ENCODE data around the gene TGFBR2.
"Not testable (repeated sequence)": the region's sequence is repeated elsewhere in the genome, so short reads cannot be mapped to it uniquely, and the experiment has no call there.

Gene TGFBR2

DNA sequence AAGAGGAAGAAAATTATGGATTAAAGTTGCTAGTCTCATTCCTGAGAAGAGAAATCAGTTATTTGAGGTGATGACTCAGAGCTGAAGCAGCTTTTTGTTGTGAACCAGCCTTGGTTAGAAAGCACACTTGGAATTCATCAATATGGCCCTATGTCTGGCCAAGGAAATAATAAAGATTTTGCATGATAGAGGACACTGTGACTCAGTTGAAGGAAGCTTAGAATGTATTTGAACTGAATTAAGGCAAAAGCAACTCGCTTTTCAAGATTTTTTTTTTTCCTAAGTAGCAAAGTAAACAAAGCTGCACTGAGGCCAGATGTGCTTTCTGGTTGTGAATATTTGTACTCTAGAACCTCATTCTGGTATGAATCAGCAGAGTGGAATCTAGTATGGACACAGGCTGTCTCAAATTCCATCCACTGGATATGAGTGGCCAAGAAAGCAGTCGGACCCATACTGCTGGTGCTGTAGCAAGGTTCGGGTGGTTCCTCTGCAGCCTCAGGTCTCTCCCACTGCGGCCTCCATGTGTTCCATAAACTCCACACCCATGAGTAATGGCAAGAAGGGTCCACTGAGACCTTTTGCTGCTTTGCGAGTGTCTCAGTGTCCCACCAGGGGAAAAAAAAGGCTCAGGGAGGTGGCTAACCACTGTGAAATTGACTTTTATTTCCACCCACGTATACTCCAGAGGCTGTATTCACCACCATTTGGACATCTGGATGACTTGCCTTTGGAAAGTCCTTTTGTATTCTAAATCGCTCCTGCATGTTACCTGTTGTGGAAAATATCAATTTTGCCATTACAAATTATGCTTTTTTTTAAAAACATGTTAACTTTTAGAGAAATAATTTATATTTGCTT is 53.1 kb downstream of the TGFBR2 start:
- FAIRE-seq: peak; percentile 89

DNA sequence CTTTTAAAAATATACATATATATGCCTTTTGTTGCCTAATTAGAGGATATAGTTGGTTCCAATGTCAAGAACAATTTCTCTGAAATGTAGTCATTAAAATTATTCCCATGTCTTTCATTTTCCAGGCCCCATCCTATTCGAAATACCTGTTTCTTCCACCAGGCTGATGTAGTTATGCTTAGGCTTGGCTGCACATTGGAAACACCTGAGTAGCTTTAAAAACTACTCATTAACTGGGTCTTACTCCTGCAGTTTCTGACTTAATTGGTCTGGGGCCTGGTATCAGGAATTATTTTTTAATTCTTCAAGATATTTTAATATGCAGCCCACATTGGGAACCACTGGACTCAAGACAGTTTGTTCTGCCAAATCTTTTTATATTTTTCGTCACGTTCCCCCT is 53.7 kb downstream of the TGFBR2 start:
- no peak for FAIRE-seq

DNA sequence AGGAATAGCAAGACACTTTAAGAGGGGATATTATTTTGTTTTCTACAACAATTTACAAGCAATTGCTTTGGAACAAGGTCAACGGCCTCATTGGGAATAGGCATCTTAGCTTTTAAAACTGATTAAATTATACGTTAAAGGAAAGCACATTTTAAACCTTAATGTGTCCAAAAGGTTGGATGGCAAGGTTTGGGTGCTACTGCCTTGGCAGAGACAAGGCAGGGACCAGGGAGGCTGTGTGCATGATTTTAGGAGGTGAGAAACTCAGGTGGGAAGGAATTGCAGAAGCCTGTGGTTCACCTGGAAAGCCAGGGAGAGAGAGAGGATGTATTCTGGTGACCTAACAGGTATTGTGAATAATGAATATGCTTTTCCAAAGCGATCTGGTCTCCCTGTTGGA is 54.3 kb downstream of the TGFBR2 start:
- no peak for FAIRE-seq

- no peak for FAIRE-seq
These were observed 54.9 kb downstream of the TGFBR2 start for GRCh38 chr3:30661098-30661873.

DNA sequence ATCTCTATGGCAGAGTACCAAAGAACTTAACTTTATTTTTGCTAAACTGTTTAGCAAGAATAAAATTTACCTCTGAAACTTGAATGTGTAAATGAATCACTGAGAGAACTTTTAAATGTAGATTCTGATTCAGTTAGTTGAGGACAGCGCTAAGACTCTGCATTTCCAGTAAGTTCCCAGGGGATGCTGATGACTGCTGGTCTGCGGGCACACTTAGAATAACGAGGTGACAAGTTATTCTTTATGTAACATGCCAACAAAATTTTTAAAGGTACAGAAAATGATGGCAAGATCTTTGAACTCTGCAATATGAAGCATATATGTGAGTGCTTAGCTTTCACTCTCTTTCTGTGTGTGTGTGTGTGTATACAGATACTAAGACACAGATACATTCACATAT is 56.4 kb downstream of the TGFBR2 start:
- FAIRE-seq: no peak

DNA sequence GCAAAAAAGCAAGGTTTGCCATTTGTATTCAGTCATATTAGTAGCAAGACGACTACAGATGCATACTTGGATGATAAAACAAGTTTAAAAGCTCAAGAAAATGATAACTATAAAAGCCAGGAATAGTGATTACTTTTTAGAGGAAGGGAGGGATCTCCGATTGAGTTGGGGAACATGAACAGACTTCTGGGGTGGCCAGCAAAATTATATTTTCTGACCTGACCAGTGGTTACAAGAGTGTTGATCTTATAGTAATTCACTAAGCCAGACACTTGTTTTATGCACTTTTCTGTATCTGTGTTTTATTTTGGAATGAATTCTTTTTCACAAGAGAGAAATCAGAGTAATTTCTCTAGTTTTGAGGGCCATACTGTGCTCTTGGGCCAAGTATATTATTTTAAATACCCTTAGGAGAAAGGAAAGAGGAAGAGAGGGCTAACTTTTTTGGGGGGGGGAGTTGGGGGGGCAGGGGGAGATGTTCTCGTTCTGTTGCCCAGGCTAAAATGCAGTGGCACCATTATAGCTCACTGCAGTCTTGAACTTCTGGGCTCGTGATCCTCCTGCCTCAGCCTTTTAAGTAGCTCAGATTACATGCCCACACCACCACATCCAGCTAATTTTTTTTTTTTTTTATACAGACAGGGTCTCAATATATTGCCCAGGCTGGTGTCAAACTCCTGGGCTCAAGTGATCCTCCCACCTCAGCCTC is 57.3 kb downstream of the TGFBR2 start:
- no peak for FAIRE-seq

DNA sequence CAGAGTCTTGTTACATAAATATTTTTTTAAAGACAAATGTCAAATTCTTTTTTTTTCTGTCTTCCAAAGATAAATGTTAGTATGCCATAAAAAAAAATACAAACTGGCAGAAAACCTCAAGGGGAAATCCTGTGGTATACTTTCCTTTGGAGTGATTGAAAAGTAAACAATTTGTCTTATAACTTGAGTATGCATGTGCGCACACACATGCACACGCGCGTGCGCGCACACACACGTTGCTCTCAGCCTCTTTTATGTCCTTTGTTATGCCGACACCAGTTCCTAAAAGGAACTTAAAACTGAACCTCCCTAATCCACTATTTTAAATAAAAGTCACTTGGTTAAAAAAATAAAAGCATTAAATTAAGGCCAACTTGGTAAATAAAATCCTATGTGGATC is 58.1 kb downstream of the TGFBR2 start:
- peak; percentile 15 for FAIRE-seq

- FAIRE-seq: no peak
These were observed 58.5 kb downstream of the TGFBR2 start for GRCh38 chr3:30664884-30665283.

DNA sequence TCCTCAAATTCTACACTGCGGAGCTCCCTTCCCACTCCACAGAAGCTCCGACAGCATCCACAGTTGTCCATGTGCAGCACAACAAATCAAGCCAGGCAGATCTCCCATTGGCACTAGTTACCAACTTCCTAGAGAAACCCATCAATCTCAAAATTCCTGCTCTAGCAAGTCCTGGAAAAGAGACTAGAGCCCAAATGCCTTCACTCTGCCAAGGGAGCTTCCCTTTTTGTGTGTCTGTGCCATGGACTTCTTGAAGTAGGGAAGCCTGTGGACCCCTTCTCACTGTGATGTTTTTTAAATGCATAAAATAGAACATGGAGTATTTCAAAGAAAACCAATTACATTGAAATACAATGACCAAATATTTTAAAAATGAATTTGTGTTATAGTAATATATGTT is 59.1 kb downstream of the TGFBR2 start:
- no peak for FAIRE-seq

DNA sequence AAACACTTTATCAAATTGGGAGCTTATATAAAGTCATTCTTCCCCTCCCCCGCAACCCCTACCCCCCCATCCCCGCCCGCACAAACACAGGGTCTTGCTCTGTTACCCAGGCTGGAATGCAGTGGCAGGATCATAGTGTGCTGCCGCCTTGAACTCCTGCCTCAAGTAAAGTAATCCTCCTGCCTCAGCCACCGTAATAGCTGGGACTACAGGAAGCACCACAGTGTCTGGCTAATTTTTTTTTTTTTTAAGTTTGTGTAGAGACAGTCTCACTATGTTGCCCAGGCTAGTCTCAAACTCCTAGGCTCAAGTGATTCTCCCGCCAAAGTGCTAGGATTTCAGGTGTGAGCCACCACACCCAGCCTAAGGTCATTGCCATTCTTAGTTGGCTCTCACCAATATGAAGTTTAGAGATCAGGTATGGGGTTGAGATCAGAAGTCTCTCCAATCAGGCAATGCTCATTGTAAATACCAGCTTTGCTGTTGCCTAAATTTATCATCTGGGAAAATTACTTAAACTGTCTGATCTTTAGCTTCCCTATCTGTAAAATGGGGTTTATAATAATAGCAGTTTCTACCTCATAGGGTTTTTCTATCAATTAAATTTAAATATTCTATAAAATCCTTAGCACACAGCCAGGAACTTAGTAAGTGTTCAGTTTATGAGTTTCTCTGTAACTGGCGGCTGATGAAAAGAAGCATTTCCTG is 60.3 kb downstream of the TGFBR2 start:
- FAIRE-seq: no peak

GRCh38 chr3:30667280-30667651 is 60.9 kb downstream of the TGFBR2 start:
- no peak for FAIRE-seq

DNA sequence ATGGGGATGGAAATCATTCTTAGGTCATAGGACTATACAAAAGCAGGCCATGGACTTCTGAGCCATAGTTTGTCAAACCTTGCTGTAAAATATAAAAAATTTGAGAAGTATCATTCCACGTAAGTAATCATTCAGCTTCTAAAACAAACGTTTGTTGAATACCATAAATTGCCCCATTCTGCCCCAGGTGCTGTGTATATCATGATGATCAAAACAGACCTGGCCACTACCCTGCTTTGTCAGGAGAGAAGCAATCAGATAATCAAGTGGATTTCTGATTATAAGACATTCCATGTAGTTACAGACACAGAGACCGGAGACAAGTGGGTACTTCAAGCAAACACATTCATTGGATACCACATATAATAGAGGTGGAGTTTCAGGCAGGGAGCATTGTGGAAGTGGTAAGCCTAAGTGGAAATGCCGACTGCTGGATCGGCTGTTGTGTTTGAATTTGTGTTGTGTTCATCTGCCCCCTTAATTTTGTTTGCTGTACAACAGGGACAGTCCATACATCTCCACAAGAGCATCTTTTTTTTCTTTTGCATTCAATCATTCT is 61.7 kb downstream of the TGFBR2 start:
- FAIRE-seq: no peak

- not testable (repeated sequence) for FAIRE-seq
These were observed 63.0 kb downstream of the TGFBR2 start for GRCh38 chr3:30669360-30669934.

GRCh38 chr3:30670292-30670691 is 63.9 kb downstream of the TGFBR2 start:
- no peak for FAIRE-seq

DNA sequence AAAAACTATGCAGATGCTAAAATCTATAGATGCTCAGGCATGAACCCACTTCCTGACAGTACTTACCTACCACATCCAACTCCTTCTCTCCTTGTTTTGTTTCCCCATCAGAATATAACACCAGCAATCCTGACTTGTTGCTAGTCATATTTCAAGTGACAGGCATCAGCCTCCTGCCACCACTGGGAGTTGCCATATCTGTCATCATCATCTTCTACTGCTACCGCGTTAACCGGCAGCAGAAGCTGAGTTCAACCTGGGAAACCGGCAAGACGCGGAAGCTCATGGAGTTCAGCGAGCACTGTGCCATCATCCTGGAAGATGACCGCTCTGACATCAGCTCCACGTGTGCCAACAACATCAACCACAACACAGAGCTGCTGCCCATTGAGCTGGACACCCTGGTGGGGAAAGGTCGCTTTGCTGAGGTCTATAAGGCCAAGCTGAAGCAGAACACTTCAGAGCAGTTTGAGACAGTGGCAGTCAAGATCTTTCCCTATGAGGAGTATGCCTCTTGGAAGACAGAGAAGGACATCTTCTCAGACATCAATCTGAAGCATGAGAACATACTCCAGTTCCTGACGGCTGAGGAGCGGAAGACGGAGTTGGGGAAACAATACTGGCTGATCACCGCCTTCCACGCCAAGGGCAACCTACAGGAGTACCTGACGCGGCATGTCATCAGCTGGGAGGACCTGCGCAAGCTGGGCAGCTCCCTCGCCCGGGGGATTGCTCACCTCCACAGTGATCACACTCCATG is 65.3 kb downstream of the TGFBR2 start:
- no peak for FAIRE-seq

DNA sequence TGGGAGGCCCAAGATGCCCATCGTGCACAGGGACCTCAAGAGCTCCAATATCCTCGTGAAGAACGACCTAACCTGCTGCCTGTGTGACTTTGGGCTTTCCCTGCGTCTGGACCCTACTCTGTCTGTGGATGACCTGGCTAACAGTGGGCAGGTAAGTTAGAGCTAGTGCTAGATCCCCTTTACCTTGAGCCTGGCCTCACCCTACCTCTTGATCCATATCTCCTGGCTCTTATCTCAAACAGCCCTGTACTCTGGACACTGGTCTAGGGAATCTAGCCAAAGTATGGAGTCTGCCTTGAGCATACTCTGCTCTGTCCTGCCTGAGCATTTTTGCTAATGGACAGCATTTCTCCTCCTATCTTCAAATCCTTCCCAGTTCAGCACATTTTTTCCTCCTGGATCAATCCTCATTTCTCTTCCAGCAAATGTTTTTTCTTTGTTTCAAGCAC is 65.9 kb downstream of the TGFBR2 start:
- FAIRE-seq: no peak

DNA sequence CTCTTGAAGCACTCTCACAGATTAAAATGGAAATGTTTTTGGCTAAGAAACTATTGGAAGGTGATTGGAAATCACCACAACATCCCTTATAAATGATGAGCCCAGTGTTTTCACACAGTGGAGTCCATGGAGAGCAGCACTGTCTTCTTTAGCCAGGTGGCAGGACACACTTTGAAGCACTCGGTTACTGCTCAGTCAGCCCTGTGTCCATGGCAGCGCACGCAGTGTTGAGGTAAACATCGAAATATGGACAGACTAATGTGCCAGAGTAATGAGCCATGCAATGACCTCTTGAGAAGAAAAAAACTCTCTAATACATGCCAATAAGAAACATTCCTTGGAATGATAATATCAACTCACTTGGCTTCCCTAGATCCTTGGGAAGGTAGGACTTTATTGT is 66.6 kb downstream of the TGFBR2 start:
- no peak for FAIRE-seq

- FAIRE-seq: no peak
These were observed 67.3 kb downstream of the TGFBR2 start for GRCh38 chr3:30673425-30674341.

- no peak for FAIRE-seq
These were observed 68.6 kb downstream of the TGFBR2 start for GRCh38 chr3:30675006-30675405.

- FAIRE-seq: no peak
These were observed 69.4 kb downstream of the TGFBR2 start for GRCh38 chr3:30675774-30676173.
